ENCODE results near the gene CPTP.
A peak's percentile ranks its signal among the peaks of the same experiment; 100 is the strongest.

The CPTP gene

GRCh38 chr1:1292442-1292779 lies 32.2 kb upstream of the CPTP start:
- Histone ChIP-seq H3K9me3 (ENCODE audit: control insufficient read depth, insufficient read depth, low read length) (no peaks in the 10 kb centered on the region), H3K27ac (ENCODE audit: low read length) (no peak overlapping the region), H3K36me3 (ENCODE audit: control insufficient read depth, insufficient read depth, low read length) (no peaks in the 10 kb centered on the region; the same call in 1 of the 2 replicates), H3K4me1 (ENCODE audit: control insufficient read depth, insufficient read depth, low read length) (0 out of 2 replicates have a peak, but pooled peaks cover 2% of the 10 kb centered on the region), H3K27me3 (ENCODE audit: control insufficient read depth, insufficient read depth, low read length) (no peaks in the 10 kb centered on the region), H3K4me3 (ENCODE audit: low read length) (no peak overlapping the region)
- no peak for DNase-seq (ENCODE audit: low read depth, low spot score)
- no CpG with 5 or more reads among the region's 9 CpGs for WGBS (ENCODE audit: insufficient coverage, insufficient read length)

GRCh38 chr1:1292851-1293250 lies 31.8 kb upstream of the CPTP start:
- Histone ChIP-seq H3K4me1 (ENCODE audit: control insufficient read depth, insufficient read depth, low read length) (0 out of 2 replicates have a peak, but pooled peaks cover 2% of the 10 kb centered on the region), H3K36me3 (ENCODE audit: control insufficient read depth, insufficient read depth, low read length) (no peaks in the 10 kb centered on the region; the same call in 1 of the 2 replicates), H3K27ac (ENCODE audit: low read length) (no peak overlapping the region), H3K27me3 (ENCODE audit: control insufficient read depth, insufficient read depth, low read length) (no peaks in the 10 kb centered on the region), H3K4me3 (ENCODE audit: low read length) (no peak overlapping the region), H3K9me3 (ENCODE audit: control insufficient read depth, insufficient read depth, low read length) (no peaks in the 10 kb centered on the region)
- no peak for DNase-seq (ENCODE audit: low read depth, low spot score)
- WGBS (ENCODE audit: insufficient coverage, insufficient read length): no CpG with 5 or more reads among the region's 18 CpGs

- H3K4me3 ChIP-seq (ENCODE audit: low read length): peak overlapping the region; percentile 37; the same call in 1 of the 2 replicates
Measured at GRCh38 chr1:1293263-1294249, 31.0 kb upstream of the CPTP start.

GRCh38 chr1:1294250-1294890 lies 30.2 kb upstream of the CPTP start:
- DNase-seq (ENCODE audit: low read depth, low spot score): no peak
- WGBS (ENCODE audit: insufficient coverage, insufficient read length): no CpG with 5 or more reads among the region's 58 CpGs
- H3K36me3 ChIP-seq (ENCODE audit: control insufficient read depth, insufficient read depth, low read length): no peaks in the 10 kb centered on the region; the same call in 1 of the 2 replicates
- peaks cover 2% of the 10 kb centered on the region; the same call in 1 of the 2 replicates for H3K4me1 ChIP-seq (ENCODE audit: control insufficient read depth, insufficient read depth, low read length)
- no peaks in the 10 kb centered on the region for H3K9me3 ChIP-seq (ENCODE audit: control insufficient read depth, insufficient read depth, low read length)
- no peaks in the 10 kb centered on the region for H3K27me3 ChIP-seq (ENCODE audit: control insufficient read depth, insufficient read depth, low read length)
- H3K27ac ChIP-seq (ENCODE audit: low read length): no peak overlapping the region
- H3K4me3 ChIP-seq (ENCODE audit: low read length): peak overlapping the region; percentile 1

More at GRCh38 chr1:1293263-1294249, 31.0 kb upstream of the CPTP start:
- DNase-seq (ENCODE audit: low read depth, low spot score): no peak
- WGBS (ENCODE audit: insufficient coverage, insufficient read length): no CpG with 5 or more reads among the region's 94 CpGs
- no peak overlapping the region for H3K27ac ChIP-seq (ENCODE audit: low read length)
- peaks cover 2% of the 10 kb centered on the region; the same call in 1 of the 2 replicates for H3K4me1 ChIP-seq (ENCODE audit: control insufficient read depth, insufficient read depth, low read length)
- H3K27me3 ChIP-seq (ENCODE audit: control insufficient read depth, insufficient read depth, low read length): no peaks in the 10 kb centered on the region
- no peaks in the 10 kb centered on the region; the same call in 1 of the 2 replicates for H3K36me3 ChIP-seq (ENCODE audit: control insufficient read depth, insufficient read depth, low read length)
- H3K9me3 ChIP-seq (ENCODE audit: control insufficient read depth, insufficient read depth, low read length): no peaks in the 10 kb centered on the region

GRCh38 chr1:1295154-1295923 lies 29.3 kb upstream of the CPTP start:
- Histone ChIP-seq H3K9me3 (ENCODE audit: control insufficient read depth, insufficient read depth, low read length) (no peaks in the 10 kb centered on the region), H3K4me3 (ENCODE audit: low read length) (no peak overlapping the region), H3K27ac (ENCODE audit: low read length) (no peak overlapping the region), H3K36me3 (ENCODE audit: control insufficient read depth, insufficient read depth, low read length) (no peaks in the 10 kb centered on the region; the same call in 1 of the 2 replicates), H3K4me1 (ENCODE audit: control insufficient read depth, insufficient read depth, low read length) (peaks cover 2% of the 10 kb centered on the region; the same call in 1 of the 2 replicates), H3K27me3 (ENCODE audit: control insufficient read depth, insufficient read depth, low read length) (no peaks in the 10 kb centered on the region)
- WGBS (ENCODE audit: insufficient coverage, insufficient read length): no CpG with 5 or more reads among the region's 35 CpGs
- DNase-seq (ENCODE audit: low read depth, low spot score): no peak

- DNase-seq (ENCODE audit: low read depth, low spot score): no peak
- H3K36me3 ChIP-seq (ENCODE audit: control insufficient read depth, insufficient read depth, low read length): no peaks in the 10 kb centered on the region; the same call in 1 of the 2 replicates
- no peaks in the 10 kb centered on the region for H3K27me3 ChIP-seq (ENCODE audit: control insufficient read depth, insufficient read depth, low read length)
Measured at GRCh38 chr1:1296070-1297061, 28.2 kb upstream of the CPTP start.

GRCh38 chr1:1297802-1298424 lies 26.7 kb upstream of the CPTP start:
- Histone ChIP-seq H3K9me3 (ENCODE audit: control insufficient read depth, insufficient read depth, low read length) (no peaks in the 10 kb centered on the region), H3K36me3 (ENCODE audit: control insufficient read depth, insufficient read depth, low read length) (no peaks in the 10 kb centered on the region; the same call in 1 of the 2 replicates), H3K27me3 (ENCODE audit: control insufficient read depth, insufficient read depth, low read length) (no peaks in the 10 kb centered on the region), H3K27ac (ENCODE audit: low read length) (no peak overlapping the region), H3K4me1 (ENCODE audit: control insufficient read depth, insufficient read depth, low read length) (peaks cover 2% of the 10 kb centered on the region; the same call in 1 of the 2 replicates), H3K4me3 (ENCODE audit: low read length) (no peak overlapping the region)
- WGBS (ENCODE audit: insufficient coverage, insufficient read length): no CpG with 5 or more reads among the region's 31 CpGs
- DNase-seq (ENCODE audit: low read depth, low spot score): no peak

More at GRCh38 chr1:1296070-1297061, 28.2 kb upstream of the CPTP start:
- WGBS (ENCODE audit: insufficient coverage, insufficient read length): no CpG with 5 or more reads among the region's 62 CpGs
- Histone ChIP-seq H3K4me3 (ENCODE audit: low read length) (no peak overlapping the region), H3K4me1 (ENCODE audit: control insufficient read depth, insufficient read depth, low read length) (peaks cover 2% of the 10 kb centered on the region; the same call in 1 of the 2 replicates), H3K27ac (ENCODE audit: low read length) (no peak overlapping the region), H3K9me3 (ENCODE audit: control insufficient read depth, insufficient read depth, low read length) (no peaks in the 10 kb centered on the region)

- Histone ChIP-seq H3K27me3 (ENCODE audit: control insufficient read depth, insufficient read depth, low read length) (no peaks in the 10 kb centered on the region), H3K4me3 (ENCODE audit: low read length) (no peak overlapping the region), H3K36me3 (ENCODE audit: control insufficient read depth, insufficient read depth, low read length) (no peaks in the 10 kb centered on the region; the same call in 1 of the 2 replicates), H3K9me3 (ENCODE audit: control insufficient read depth, insufficient read depth, low read length) (no peaks in the 10 kb centered on the region), H3K27ac (ENCODE audit: low read length) (no peak overlapping the region), H3K4me1 (ENCODE audit: control insufficient read depth, insufficient read depth, low read length) (no peaks in the 10 kb centered on the region; the same call in 1 of the 2 replicates)
- no peak for DNase-seq (ENCODE audit: low read depth, low spot score)
- no CpG with 5 or more reads among the region's 30 CpGs for WGBS (ENCODE audit: insufficient coverage, insufficient read length)
Measured at GRCh38 chr1:1298861-1299685, 25.5 kb upstream of the CPTP start.

Measured in iPS DF 6.9 (cell line).